ENCODE measurements around the gene RPL37A. TPM values are rescaled to one million over a fixed set of nuclear protein-coding genes. Genes with fewer than 3 reads are reported as not detected.

RPL37A gene
- total and polyA plus RNA-seq, 9 of the 15 experiments (the other 6 are each of a cell fraction or from before 2014, with no cell fraction given): 1,938 to 3,349 (median 2,436) TPM

- 0 out of 2 replicates have a peak, but pooled peaks have one; percentile 44 for TF ChIP-seq TOE1 (IDR thresholded peaks at IDR 0.05; ENCODE audit: borderline replicate concordance)
- TF ChIP-seq TOE1 (CRISPR knock-in tag; IDR thresholded peaks at IDR 0.05; ENCODE audit: borderline replicate concordance, low read depth): no peak
- TF ChIP-seq HDAC1 (IDR thresholded peaks at IDR 0.05): peak in 1 of 2 experiments; percentile 89; a peak in 2 of 4 replicates
- TF ChIP-seq VEZF1 (CRISPR knock-in tag; IDR thresholded peaks at IDR 0.05): peak; percentile 66
- no peak for TF ChIP-seq SMARCE1 (IDR thresholded peaks at IDR 0.05)
- TF ChIP-seq ZMIZ1 (IDR thresholded peaks at IDR 0.05; ENCODE audit: low read depth in 2 of 2, low read length in 2 of 2): 0 out of 4 replicates have a peak, but pooled peaks of 1 of the 2 experiments have one; percentile 47
- TF ChIP-seq ARID4B (CRISPR knock-in tag; IDR thresholded peaks at IDR 0.05): peak; percentile 74
- no peak for TF ChIP-seq TCF7 (IDR thresholded peaks at IDR 0.05; ENCODE audit: borderline replicate concordance)
- no peak for TF ChIP-seq ZNF280A (IDR thresholded peaks at IDR 0.05; ENCODE audit: low read depth, partially characterized antibody)
- TF ChIP-seq FOXP4 (CRISPR knock-in tag; IDR thresholded peaks at IDR 0.05; ENCODE audit: borderline replicate concordance): no peak
- no peak for TF ChIP-seq HMG20B (CRISPR knock-in tag; IDR thresholded peaks at IDR 0.05)
Observed at GRCh38 chr2:216498379-216499352, at the start of gene RPL37A (continued).
